ENCODE results near the gene PTPRH. TPM values are rescaled to one million over a fixed set of nuclear protein-coding genes. Genes with fewer than 3 reads are reported as not detected.

Gene PTPRH
- total and polyA plus RNA-seq, 9 of the 15 experiments (the other 6 are each of a cell fraction or from before 2014, with no cell fraction given), result 0.87 to 34.3 (median 22.7) TPM

DNA sequence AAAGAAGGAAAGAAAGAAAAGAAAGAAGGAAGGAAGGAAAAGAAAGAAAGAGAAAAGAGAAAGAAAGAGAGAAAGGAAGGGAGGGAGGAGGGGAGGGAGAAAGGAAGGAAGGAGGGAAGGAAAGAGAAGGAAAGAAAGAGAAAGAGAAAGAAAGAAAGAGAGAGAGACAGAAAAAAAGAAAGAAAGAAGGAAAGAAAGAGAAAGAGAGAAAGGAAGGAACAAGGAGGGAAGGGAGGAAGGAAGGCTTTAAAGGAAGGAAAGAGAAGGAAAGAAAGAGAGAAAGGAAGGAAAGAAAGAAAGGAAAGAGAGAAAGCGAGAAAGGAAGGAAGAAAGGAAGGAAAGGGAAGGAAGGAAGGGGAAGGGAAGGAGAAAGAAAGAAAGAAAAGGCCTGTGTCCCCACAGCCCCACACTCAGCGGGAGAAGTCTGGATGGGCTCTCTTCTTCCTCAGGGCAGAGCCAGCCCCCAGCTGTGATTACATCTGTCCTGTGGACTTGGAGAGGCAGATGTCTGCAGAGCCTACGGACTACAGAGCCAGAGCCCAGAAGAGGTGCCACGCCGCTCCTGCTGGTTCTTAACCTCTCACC is 9.6 kb downstream of the PTPRH start:
- no peak overlapping the region for H3K4me3 ChIP-seq
- H3K9me1 ChIP-seq (ENCODE audit: control insufficient read depth, insufficient read depth, low read length), result no peaks in the 10 kb centered on the region
- H3K4me2 ChIP-seq (ENCODE audit: insufficient read depth, low read length), result no peak overlapping the region
- intact Hi-C loops (cut with micrococcal nuclease), result no loop called here
- no peaks in the 10 kb centered on the region for H3K79me2 ChIP-seq (ENCODE audit: control insufficient read depth, insufficient read depth, low read length)
- H3K27ac ChIP-seq (ENCODE audit: extremely low read depth, low read depth, low read length), result no peak overlapping the region
- H3K9ac ChIP-seq (ENCODE audit: insufficient read depth in 1 of 2, low read depth in 2 of 2, low read length in 2 of 2), result no peak overlapping the region
- ChIA-PET POLR2A (interaction anchor here (0.9 kb wide), 1 partner anchor 9 kb away, joined by 5 read pairs; the partner anchor contains the start of gene PTPRH), CTCF (ENCODE audit: low intra/inter-chr PET ratio) (no interaction called here)
- BruUV-seq (replicated peaks), result no TSS peak
- no peaks in the 10 kb centered on the region for H4K20me1 ChIP-seq (replicated peaks; ENCODE audit: control insufficient read depth, insufficient read depth, low read length)
- H3K27me3 ChIP-seq (ENCODE audit: control insufficient read depth in 2 of 2, insufficient read depth in 2 of 2, low read length in 2 of 2), result no peaks in the 10 kb centered on the region
- H3K9me3 ChIP-seq (replicated peaks; ENCODE audit: control insufficient read depth, insufficient read depth, low read depth, low read length), result no peaks in the 10 kb centered on the region
- TF ChIP-seq ELF4 (CRISPR knock-in tag; IDR thresholded peaks at IDR 0.05), result 0 out of 2 replicates have a peak, but pooled peaks have one; percentile 46
- no peak for TF ChIP-seq SPI1 (IDR thresholded peaks at IDR 0.05; ENCODE audit: borderline replicate concordance, low read depth, low read length)
- TF ChIP-seq, protein P1, sequence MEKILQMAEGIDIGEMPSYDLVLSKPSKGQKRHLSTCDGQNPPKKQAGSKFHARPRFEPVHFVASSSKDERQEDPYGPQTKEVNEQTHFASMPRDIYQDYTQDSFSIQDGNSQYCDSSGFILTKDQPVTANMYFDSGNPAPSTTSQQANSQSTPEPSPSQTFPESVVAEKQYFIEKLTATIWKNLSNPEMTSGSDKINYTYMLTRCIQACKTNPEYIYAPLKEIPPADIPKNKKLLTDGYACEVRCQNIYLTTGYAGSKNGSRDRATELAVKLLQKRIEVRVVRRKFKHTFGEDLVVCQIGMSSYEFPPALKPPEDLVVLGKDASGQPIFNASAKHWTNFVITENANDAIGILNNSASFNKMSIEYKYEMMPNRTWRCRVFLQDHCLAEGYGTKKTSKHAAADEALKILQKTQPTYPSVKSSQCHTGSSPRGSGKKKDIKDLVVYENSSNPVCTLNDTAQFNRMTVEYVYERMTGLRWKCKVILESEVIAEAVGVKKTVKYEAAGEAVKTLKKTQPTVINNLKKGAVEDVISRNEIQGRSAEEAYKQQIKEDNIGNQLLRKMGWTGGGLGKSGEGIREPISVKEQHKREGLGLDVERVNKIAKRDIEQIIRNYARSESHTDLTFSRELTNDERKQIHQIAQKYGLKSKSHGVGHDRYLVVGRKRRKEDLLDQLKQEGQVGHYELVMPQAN (IDR thresholded peaks at IDR 0.05; ENCODE audit: borderline replicate concordance), result 0 out of 2 replicates have a peak, but pooled peaks have one; percentile 17
- peak; percentile 36; the same call in 1 of the 2 replicates for TF ChIP-seq ZBTB2 (IDR thresholded peaks at IDR 0.05)
- TF ChIP-seq ATF7 (IDR thresholded peaks at IDR 0.05), result no peak
- peak; percentile 90 for TF ChIP-seq ZNF512 (tag; IDR thresholded peaks at IDR 0.05)
- no peak for TF ChIP-seq HDGF (IDR thresholded peaks at IDR 0.05)
- TF ChIP-seq ZNF699 (CRISPR knock-in tag; IDR thresholded peaks at IDR 0.05; ENCODE audit: insufficient replicate concordance), result no peak
- 0 out of 4 replicates have a peak, but pooled peaks of 1 of the 2 experiments have one; percentile 16 for TF ChIP-seq HDAC1 (IDR thresholded peaks at IDR 0.05)
- TF ChIP-seq MTA2 (IDR thresholded peaks at IDR 0.05; ENCODE audit: low read depth), result 0 out of 2 replicates have a peak, but pooled peaks have one; percentile 11
- TF ChIP-seq ZFX (CRISPR knock-in tag; IDR thresholded peaks at IDR 0.05), result no peak
- TF ChIP-seq ZNF354B (CRISPR knock-in tag; IDR thresholded peaks at IDR 0.05), result no peak
- peak; percentile 56; the same call in 1 of the 2 replicates for TF ChIP-seq THRAP3 (IDR thresholded peaks at IDR 0.05; ENCODE audit: borderline replicate concordance)
- TF ChIP-seq SMAD4 (CRISPR knock-in tag; conservative IDR thresholded peaks at IDR 0.05), result no peak
- TF ChIP-seq, protein P2, sequence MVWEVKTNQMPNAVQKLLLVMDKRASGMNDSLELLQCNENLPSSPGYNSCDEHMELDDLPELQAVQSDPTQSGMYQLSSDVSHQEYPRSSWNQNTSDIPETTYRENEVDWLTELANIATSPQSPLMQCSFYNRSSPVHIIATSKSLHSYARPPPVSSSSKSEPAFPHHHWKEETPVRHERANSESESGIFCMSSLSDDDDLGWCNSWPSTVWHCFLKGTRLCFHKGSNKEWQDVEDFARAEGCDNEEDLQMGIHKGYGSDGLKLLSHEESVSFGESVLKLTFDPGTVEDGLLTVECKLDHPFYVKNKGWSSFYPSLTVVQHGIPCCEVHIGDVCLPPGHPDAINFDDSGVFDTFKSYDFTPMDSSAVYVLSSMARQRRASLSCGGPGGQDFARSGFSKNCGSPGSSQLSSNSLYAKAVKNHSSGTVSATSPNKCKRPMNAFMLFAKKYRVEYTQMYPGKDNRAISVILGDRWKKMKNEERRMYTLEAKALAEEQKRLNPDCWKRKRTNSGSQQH (CRISPR knock-in tag; IDR thresholded peaks at IDR 0.05), result 0 out of 2 replicates have a peak, but pooled peaks have one; percentile 53
- TF ChIP-seq ARID1B (IDR thresholded peaks at IDR 0.05), result peak; percentile 14; the same call in 1 of the 2 replicates
- no peaks in the 10 kb centered on the region; a peak in 2 of 5 replicates for H3K4me1 ChIP-seq (replicated peaks in 1 of 2; ENCODE audit: control insufficient read depth in 2 of 2, insufficient read depth in 2 of 2, low read length in 2 of 2)
- no peak for ATAC-seq
- FAIRE-seq, result no peak
- WGBS (ENCODE audit: insufficient coverage, low coverage, missing lambda C conversion rate), result 73% methylated on average over 4 of the region's 5 CpGs
- peaks cover 82% of the 10 kb centered on the region; the same call in 2 of the 3 replicates for H3K36me3 ChIP-seq (ENCODE audit: control insufficient read depth, insufficient read depth, low read length)
- in situ Hi-C loops (cut with MboI), result no loop called here
- no peak overlapping the region for H2AFZ ChIP-seq (ENCODE audit: low read depth, low read length)
- no peak for DNase-seq (ENCODE audit: extremely low read depth in 1 of 4, low spot score in 3 of 4)

Measured in K562 (cell line).